ENCODE data around the gene AKR7A3.

Gene AKR7A3

DNA sequence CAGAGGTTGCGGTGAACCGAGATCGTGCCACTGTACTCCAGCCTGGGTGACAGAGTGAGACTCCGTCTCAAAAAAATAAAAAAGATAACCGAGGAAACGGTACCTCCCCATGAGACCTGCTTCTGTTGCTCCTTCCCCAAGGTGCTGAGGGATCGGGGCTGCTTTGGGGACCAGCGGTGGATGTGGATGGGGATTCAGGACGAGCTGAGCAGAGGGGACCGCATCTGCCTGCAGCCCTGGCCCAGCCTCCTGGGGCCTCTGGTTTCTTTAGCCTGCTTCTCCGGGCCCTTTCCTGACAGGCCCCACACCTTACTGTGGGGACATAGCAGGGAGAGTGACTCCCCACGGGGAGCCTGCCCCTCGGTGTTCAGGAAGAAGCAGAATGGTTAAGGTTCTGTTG is 40.6 kb upstream of the AKR7A3 start:
- no peaks in the 10 kb centered on the region for H3K4me1 ChIP-seq (ENCODE audit: control insufficient read depth, insufficient read depth, low read length)
- DNase-seq (ENCODE audit: low read depth, low spot score) = no peak
- peaks cover 18% of the 10 kb centered on the region for H3K36me3 ChIP-seq (ENCODE audit: control insufficient read depth, insufficient read depth, low read length)
- no peak overlapping the region for H3K4me3 ChIP-seq (ENCODE audit: low read length)
- H3K9me3 ChIP-seq (ENCODE audit: control insufficient read depth, insufficient read depth, low read length) = no peaks in the 10 kb centered on the region
- no peak overlapping the region for H3K27ac ChIP-seq (ENCODE audit: low read length)
- no peaks in the 10 kb centered on the region for H3K27me3 ChIP-seq (ENCODE audit: control insufficient read depth, insufficient read depth, low read length)
- no CpG with 5 or more reads among the region's 13 CpGs for WGBS (ENCODE audit: insufficient coverage, insufficient read length)

DNA sequence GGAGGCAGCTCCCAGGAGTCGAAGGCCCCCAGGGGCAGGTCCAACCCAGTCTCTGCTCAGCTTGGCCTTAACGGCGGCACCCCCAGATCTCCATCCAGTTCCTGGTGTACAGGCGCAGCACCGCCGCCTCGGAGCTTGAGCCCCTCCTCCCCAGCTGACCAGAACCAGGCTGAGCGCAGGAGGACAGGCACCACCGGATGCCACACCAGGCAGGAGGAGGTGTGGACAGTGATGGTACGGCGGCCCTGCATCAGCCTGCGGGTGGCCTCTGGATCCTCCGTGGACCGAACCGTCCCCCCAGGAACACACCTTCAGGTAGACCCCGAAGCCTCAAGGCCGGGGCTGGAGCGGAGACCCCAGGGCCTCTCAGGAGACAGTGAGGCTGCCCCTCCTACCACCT is 39.9 kb upstream of the AKR7A3 start:
- Histone ChIP-seq H3K4me1 (ENCODE audit: control insufficient read depth, insufficient read depth, low read length) (no peaks in the 10 kb centered on the region), H3K27me3 (ENCODE audit: control insufficient read depth, insufficient read depth, low read length) (no peaks in the 10 kb centered on the region), H3K9me3 (ENCODE audit: control insufficient read depth, insufficient read depth, low read length) (no peaks in the 10 kb centered on the region), H3K27ac (ENCODE audit: low read length) (no peak overlapping the region), H3K4me3 (ENCODE audit: low read length) (no peak overlapping the region), H3K36me3 (ENCODE audit: control insufficient read depth, insufficient read depth, low read length) (peaks cover 18% of the 10 kb centered on the region)
- WGBS (ENCODE audit: insufficient coverage, insufficient read length) = no CpG with 5 or more reads among the region's 18 CpGs
- no peak for DNase-seq (ENCODE audit: low read depth, low spot score)

GRCh38 chr1:19327736-19328135 is 39.2 kb upstream of the AKR7A3 start:
- H3K36me3 ChIP-seq (ENCODE audit: control insufficient read depth, insufficient read depth, low read length) = peaks cover 18% of the 10 kb centered on the region
- no peak for DNase-seq (ENCODE audit: low read depth, low spot score)
- WGBS (ENCODE audit: insufficient coverage, insufficient read length) = no CpG with 5 or more reads among the region's 9 CpGs
- H3K9me3 ChIP-seq (ENCODE audit: control insufficient read depth, insufficient read depth, low read length) = no peaks in the 10 kb centered on the region
- H3K4me1 ChIP-seq (ENCODE audit: control insufficient read depth, insufficient read depth, low read length) = no peaks in the 10 kb centered on the region
- H3K4me3 ChIP-seq (ENCODE audit: low read length) = no peak overlapping the region
- H3K27me3 ChIP-seq (ENCODE audit: control insufficient read depth, insufficient read depth, low read length) = no peaks in the 10 kb centered on the region
- no peak overlapping the region for H3K27ac ChIP-seq (ENCODE audit: low read length)

- no CpG with 5 or more reads among the region's 16 CpGs for WGBS (ENCODE audit: insufficient coverage, insufficient read length)
- H3K27ac ChIP-seq (ENCODE audit: low read length) = no peak overlapping the region
- no peaks in the 10 kb centered on the region for H3K4me1 ChIP-seq (ENCODE audit: control insufficient read depth, insufficient read depth, low read length)
- DNase-seq (ENCODE audit: low read depth, low spot score) = no peak
- H3K27me3 ChIP-seq (ENCODE audit: control insufficient read depth, insufficient read depth, low read length) = no peaks in the 10 kb centered on the region
- H3K36me3 ChIP-seq (ENCODE audit: control insufficient read depth, insufficient read depth, low read length) = peaks cover 18% of the 10 kb centered on the region
- H3K9me3 ChIP-seq (ENCODE audit: control insufficient read depth, insufficient read depth, low read length) = no peaks in the 10 kb centered on the region
- no peak overlapping the region for H3K4me3 ChIP-seq (ENCODE audit: low read length)
These were observed 38.7 kb upstream of the AKR7A3 start for GRCh38 chr1:19327301-19327700.

GRCh38 chr1:19326748-19327065 is 38.1 kb upstream of the AKR7A3 start:
- no CpG with 5 or more reads among the region's 6 CpGs for WGBS (ENCODE audit: insufficient coverage, insufficient read length)
- Histone ChIP-seq H3K9me3 (ENCODE audit: control insufficient read depth, insufficient read depth, low read length) (no peaks in the 10 kb centered on the region), H3K27me3 (ENCODE audit: control insufficient read depth, insufficient read depth, low read length) (no peaks in the 10 kb centered on the region), H3K36me3 (ENCODE audit: control insufficient read depth, insufficient read depth, low read length) (peaks cover 18% of the 10 kb centered on the region), H3K27ac (ENCODE audit: low read length) (no peak overlapping the region), H3K4me1 (ENCODE audit: control insufficient read depth, insufficient read depth, low read length) (no peaks in the 10 kb centered on the region), H3K4me3 (ENCODE audit: low read length) (no peak overlapping the region)
- DNase-seq (ENCODE audit: low read depth, low spot score) = no peak

- Histone ChIP-seq H3K27me3 (ENCODE audit: control insufficient read depth, insufficient read depth, low read length) (no peaks in the 10 kb centered on the region), H3K4me3 (ENCODE audit: low read length) (no peak overlapping the region), H3K36me3 (ENCODE audit: control insufficient read depth, insufficient read depth, low read length) (peaks cover 18% of the 10 kb centered on the region), H3K9me3 (ENCODE audit: control insufficient read depth, insufficient read depth, low read length) (no peaks in the 10 kb centered on the region), H3K27ac (ENCODE audit: low read length) (no peak overlapping the region), H3K4me1 (ENCODE audit: control insufficient read depth, insufficient read depth, low read length) (no peaks in the 10 kb centered on the region)
- no CpG with 5 or more reads among the region's 32 CpGs for WGBS (ENCODE audit: insufficient coverage, insufficient read length)
- DNase-seq (ENCODE audit: low read depth, low spot score) = no peak
These were observed 37.6 kb upstream of the AKR7A3 start for GRCh38 chr1:19325958-19326747.

DNA sequence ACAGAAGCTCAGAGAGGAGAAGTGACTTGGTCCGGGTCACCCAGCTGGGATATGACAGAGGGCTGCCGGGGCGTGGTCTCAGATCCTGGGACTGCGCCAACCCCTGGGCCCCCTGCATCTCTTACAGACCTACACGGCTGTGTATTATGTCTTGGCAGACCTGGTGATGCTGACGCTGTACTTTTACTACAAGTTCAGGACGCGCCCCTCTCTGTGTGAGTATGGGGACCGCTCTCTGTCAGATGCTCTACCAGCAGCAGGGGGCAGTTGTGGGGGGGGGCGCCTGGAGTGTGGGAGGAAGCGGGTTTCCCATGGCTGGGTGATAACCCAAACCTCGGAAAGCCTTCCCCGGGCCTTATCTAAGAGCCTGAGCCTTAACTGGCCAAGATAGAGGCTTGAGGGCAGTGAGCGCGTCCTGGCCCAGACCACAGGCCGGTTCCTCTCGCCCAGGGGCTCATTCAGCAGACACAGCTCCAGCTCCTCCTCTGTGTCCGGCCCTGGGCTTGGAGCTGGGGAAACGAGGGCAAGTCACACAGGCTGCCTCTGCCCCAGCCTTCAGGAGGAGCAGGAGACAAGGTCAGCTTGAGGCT is 36.9 kb upstream of the AKR7A3 start:
- no peak overlapping the region for H3K4me3 ChIP-seq (ENCODE audit: low read length)
- no peak for DNase-seq (ENCODE audit: low read depth, low spot score)
- no CpG with 5 or more reads among the region's 19 CpGs for WGBS (ENCODE audit: insufficient coverage, insufficient read length)
- no peak overlapping the region for H3K27ac ChIP-seq (ENCODE audit: low read length)
- peaks cover 18% of the 10 kb centered on the region for H3K36me3 ChIP-seq (ENCODE audit: control insufficient read depth, insufficient read depth, low read length)
- no peaks in the 10 kb centered on the region for H3K4me1 ChIP-seq (ENCODE audit: control insufficient read depth, insufficient read depth, low read length)
- no peaks in the 10 kb centered on the region for H3K9me3 ChIP-seq (ENCODE audit: control insufficient read depth, insufficient read depth, low read length)
- no peaks in the 10 kb centered on the region for H3K27me3 ChIP-seq (ENCODE audit: control insufficient read depth, insufficient read depth, low read length)

DNA sequence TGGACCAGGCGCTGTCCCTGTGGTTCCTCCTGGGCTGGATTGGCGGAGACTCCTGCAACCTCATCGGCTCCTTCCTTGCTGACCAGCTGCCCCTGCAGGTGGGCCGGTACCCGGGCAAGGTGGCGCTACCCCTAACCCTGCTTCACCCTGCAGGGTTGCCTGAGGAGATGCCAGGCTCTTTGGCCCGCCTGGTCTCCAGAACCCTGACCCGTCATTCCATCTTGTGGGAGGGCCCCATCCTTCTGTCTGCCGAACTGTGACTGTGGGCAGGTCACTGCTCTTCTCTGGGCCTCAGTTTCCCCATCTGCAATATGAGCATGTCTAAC is 36.1 kb upstream of the AKR7A3 start:
- no CpG with 5 or more reads among the region's 9 CpGs for WGBS (ENCODE audit: insufficient coverage, insufficient read length)

GRCh38 chr1:19323987-19324664 is 35.6 kb upstream of the AKR7A3 start:
- Histone ChIP-seq H3K4me1 (ENCODE audit: control insufficient read depth, insufficient read depth, low read length) (no peaks in the 10 kb centered on the region), H3K27ac (ENCODE audit: low read length) (no peak overlapping the region), H3K36me3 (ENCODE audit: control insufficient read depth, insufficient read depth, low read length) (peaks cover 18% of the 10 kb centered on the region), H3K4me3 (ENCODE audit: low read length) (no peak overlapping the region), H3K27me3 (ENCODE audit: control insufficient read depth, insufficient read depth, low read length) (no peaks in the 10 kb centered on the region), H3K9me3 (ENCODE audit: control insufficient read depth, insufficient read depth, low read length) (no peaks in the 10 kb centered on the region)
- WGBS (ENCODE audit: insufficient coverage, insufficient read length) = no CpG with 5 or more reads among the region's 23 CpGs
- DNase-seq (ENCODE audit: low read depth, low spot score) = no peak

More for the DNA sequence above, 36.1 kb upstream of the AKR7A3 start:
- H3K9me3 ChIP-seq (ENCODE audit: control insufficient read depth, insufficient read depth, low read length) = no peaks in the 10 kb centered on the region
- peaks cover 18% of the 10 kb centered on the region for H3K36me3 ChIP-seq (ENCODE audit: control insufficient read depth, insufficient read depth, low read length)
- no peak overlapping the region for H3K27ac ChIP-seq (ENCODE audit: low read length)
- no peaks in the 10 kb centered on the region for H3K27me3 ChIP-seq (ENCODE audit: control insufficient read depth, insufficient read depth, low read length)
- no peaks in the 10 kb centered on the region for H3K4me1 ChIP-seq (ENCODE audit: control insufficient read depth, insufficient read depth, low read length)
- no peak for DNase-seq (ENCODE audit: low read depth, low spot score)
- no peak overlapping the region for H3K4me3 ChIP-seq (ENCODE audit: low read length)

GRCh38 chr1:19322481-19322880 is 33.9 kb upstream of the AKR7A3 start:
- Histone ChIP-seq H3K4me3 (ENCODE audit: low read length) (no peak overlapping the region), H3K36me3 (ENCODE audit: control insufficient read depth, insufficient read depth, low read length) (peaks cover 15% of the 10 kb centered on the region), H3K27ac (ENCODE audit: low read length) (no peak overlapping the region), H3K9me3 (ENCODE audit: control insufficient read depth, insufficient read depth, low read length) (no peaks in the 10 kb centered on the region), H3K4me1 (ENCODE audit: control insufficient read depth, insufficient read depth, low read length) (no peaks in the 10 kb centered on the region), H3K27me3 (ENCODE audit: control insufficient read depth, insufficient read depth, low read length) (no peaks in the 10 kb centered on the region)
- WGBS (ENCODE audit: insufficient coverage, insufficient read length) = no CpG with 5 or more reads among the region's 10 CpGs
- DNase-seq (ENCODE audit: low read depth, low spot score) = no peak

Measured in iPS DF 6.9 (cell line).